H9 (cell line): Measurements from ENCODE around the gene BTN3A1. TPM values are rescaled to one million over a fixed set of nuclear protein-coding genes. Genes with fewer than 3 reads are reported as not detected.

Source experiments
- DNase-seq: peaks from one replicate; pipeline ENCODE4 v3.0.0-alpha.2; 2017
- H2AFZ ChIP-seq: one replicate; pipeline ENCODE4 v1.6.1; 2013; ENCODE audit warnings: mild to moderate bottlenecking, low read length, control low read depth, moderate library complexity
- H2AK5ac ChIP-seq: 2 replicates; pipeline ENCODE4 v1.6.1; 2013; ENCODE audit warnings: low read length, control low read depth, mixed read lengths; ENCODE audit not compliant: insufficient read length
- H2BK120ac ChIP-seq: one replicate; pipeline ENCODE4 v1.6.1; 2013; ENCODE audit warnings: low read depth, mild to moderate bottlenecking, low read length, control low read depth, inconsistent platforms; ENCODE audit not compliant: poor library complexity, severe bottlenecking
- H2BK12ac ChIP-seq: 2 replicates; pipeline ENCODE4 v1.6.1; 2013; ENCODE audit warnings: low read length, control low read depth, mixed read lengths, low read depth; ENCODE audit not compliant: insufficient read length
- H2BK15ac ChIP-seq: 2 replicates; pipeline ENCODE4 v1.6.1; 2013; ENCODE audit warnings: low read depth, low read length, control low read depth
- H2BK20ac ChIP-seq: one replicate; pipeline ENCODE4 v1.6.1; 2013; ENCODE audit warnings: low read depth, mild to moderate bottlenecking, low read length, control low read depth, inconsistent platforms; ENCODE audit not compliant: poor library complexity, severe bottlenecking
- H2BK5ac ChIP-seq: 2 replicates; pipeline ENCODE4 v1.6.1; 2013; ENCODE audit warnings: low read length, control low read depth, mixed read lengths; ENCODE audit not compliant: insufficient read length
- H3K14ac ChIP-seq: 2 replicates; pipeline ENCODE4 v1.6.1; 2013; ENCODE audit warnings: low read length, control low read depth; ENCODE audit not compliant: insufficient read depth
- H3K18ac ChIP-seq: 2 replicates; pipeline ENCODE4 v1.6.1; 2013; ENCODE audit warnings: low read depth, mild to moderate bottlenecking, mixed read lengths, low read length, control low read depth; ENCODE audit not compliant: insufficient read length
- H3K23ac ChIP-seq: 2 replicates; pipeline ENCODE4 v1.6.1; 2013; ENCODE audit warnings: low read length, control low read depth, mixed read lengths, low read depth; ENCODE audit not compliant: insufficient read length
- H3K23me2 ChIP-seq: 2 replicates; pipeline ENCODE4 v1.6.1; 2013; ENCODE audit warnings: low read depth, mild to moderate bottlenecking, mixed read lengths, low read length, control low read depth; ENCODE audit not compliant: insufficient read length, poor library complexity, severe bottlenecking
- H3K27ac ChIP-seq: 2 replicates; pipeline ENCODE4 v1.5.1; 2013; ENCODE audit warnings: low read length, control low read depth, mixed read lengths, low read depth; ENCODE audit not compliant: insufficient read length
- H3K27me3 ChIP-seq: 2 replicates; pipeline ENCODE4 v1.6.1; 2013; ENCODE audit warnings: low read length, control low read depth, inconsistent platforms; ENCODE audit not compliant: insufficient read depth
- H3K4ac ChIP-seq: 2 replicates; pipeline ENCODE4 v1.6.1; 2013; ENCODE audit warnings: low read depth, mild to moderate bottlenecking, control low read depth, inconsistent platforms, low read length, moderate library complexity
- H3K4me1 ChIP-seq: 2 replicates; pipeline ENCODE4 v1.6.1; 2013; ENCODE audit warnings: low read length, control low read depth, inconsistent platforms; ENCODE audit not compliant: insufficient read depth
- H3K4me2 ChIP-seq: 2 replicates; pipeline ENCODE4 v1.6.1; 2013; ENCODE audit warnings: low read length, control low read depth, mixed read lengths; ENCODE audit not compliant: insufficient read length, insufficient read depth
- H3K56ac ChIP-seq: 2 replicates; pipeline ENCODE4 v1.6.1; 2013; ENCODE audit warnings: low read depth, mild to moderate bottlenecking, mixed read lengths, low read length, control low read depth; ENCODE audit not compliant: insufficient read length
- H3K79me1 ChIP-seq: 2 replicates; pipeline ENCODE4 v1.6.1; 2013; ENCODE audit warnings: low read depth, mild to moderate bottlenecking, moderate library complexity, low read length, control low read depth, inconsistent platforms; ENCODE audit not compliant: insufficient read depth, poor library complexity, severe bottlenecking
- H3K79me2 ChIP-seq: 2 replicates; pipeline ENCODE4 v1.6.1; 2013; ENCODE audit warnings: low read length, control low read depth, inconsistent platforms; ENCODE audit not compliant: insufficient read depth
- H3K9ac ChIP-seq: 2 replicates; pipeline ENCODE4 v1.6.1; 2013; ENCODE audit warnings: low read length, control low read depth, mixed read lengths; ENCODE audit not compliant: insufficient read length; ENCODE audit errors: extremely low read depth
- H3K9me3 ChIP-seq: one replicate; pipeline ENCODE4 v1.6.1; 2013; ENCODE audit warnings: low read depth, low read length, inconsistent platforms; ENCODE audit not compliant: control insufficient read depth
- H3T11ph ChIP-seq: one replicate; pipeline ENCODE4 v1.6.1; 2013; ENCODE audit warnings: mild to moderate bottlenecking, low read length, control low read depth, inconsistent platforms
- H4K20me1 ChIP-seq: one replicate; pipeline ENCODE4 v1.6.1; 2013; ENCODE audit not compliant: control insufficient read depth, insufficient read length, insufficient read depth
- H4K5ac ChIP-seq: 2 replicates; pipeline ENCODE4 v1.6.1; 2013; ENCODE audit warnings: low read depth, mild to moderate bottlenecking, mixed read lengths, low read length, control low read depth; ENCODE audit not compliant: insufficient read length
- H4K8ac ChIP-seq: replicated peaks from 2 replicates; pipeline ENCODE4 v1.6.1; 2013; ENCODE audit warnings: low read length, control low read depth, mixed read lengths, low read depth; ENCODE audit not compliant: insufficient read length
- H4K91ac ChIP-seq: 2 replicates; pipeline ENCODE4 v1.6.1; 2013; ENCODE audit warnings: low read depth, mild to moderate bottlenecking, moderate library complexity, mixed read lengths, low read length, control low read depth; ENCODE audit not compliant: insufficient read length
- H3K27ac Mint-ChIP-seq, 3 experiments: 2 replicates in 2 of 3; 3 replicates in 1 of 3; pipeline ENCODE4 v1.8.0; 2020 to 2021; ENCODE audit warnings: mixed read lengths in 3 of 3, mild to moderate bottlenecking in 1 of 3, moderate library complexity in 1 of 3
- H3K27me3 Mint-ChIP-seq: 2 replicates; pipeline ENCODE4 v1.8.0; 2021; ENCODE audit warnings: low read depth, mild to moderate bottlenecking, moderate library complexity, mixed read lengths
- H3K36me3 Mint-ChIP-seq, 3 experiments: 2 replicates in 2 of 3; 3 replicates in 1 of 3; pipeline ENCODE4 v1.8.0; 2020 to 2021; ENCODE audit warnings: low read depth in 3 of 3, mixed read lengths in 3 of 3; ENCODE audit not compliant: insufficient read depth in 1 of 3
- H3K4me1 Mint-ChIP-seq, 2 experiments: 2 replicates each; pipeline ENCODE4 v1.8.0; 2020; ENCODE audit warnings: mixed read lengths in 2 of 2
- H3K4me3 Mint-ChIP-seq, 2 experiments: 2 replicates in 1 of 2; 3 replicates in 1 of 2; pipeline ENCODE4 v1.8.0; 2020 to 2021; ENCODE audit warnings: mild to moderate bottlenecking in 2 of 2, mixed read lengths in 2 of 2, moderate library complexity in 1 of 2
- H3K9me3 Mint-ChIP-seq, 2 experiments: 2 replicates in 1 of 2; 3 replicates in 1 of 2; pipeline ENCODE4 v1.8.0; 2020; ENCODE audit warnings: mild to moderate bottlenecking in 2 of 2, mixed read lengths in 2 of 2, moderate library complexity in 1 of 2
- CTCF ChIP-seq: fragments of 200-600 bp; sonication (generic); conservative IDR thresholded peaks from 3 replicates; pipeline ENCODE4 v1.8.0; 2021; ENCODE audit warnings: antibody characterized with exemption, mild to moderate bottlenecking
- WGBS: extraction: QIAGEN DNeasy Blood & Tissue Kit; methylation state at CpG from one replicate; pipeline ENCODE4 v1.1.7; 2013; ENCODE audit warnings: missing lambda C conversion rate, low lambda C conversion rate, mixed read lengths; ENCODE audit not compliant: insufficient read length; ENCODE audit errors: extremely low coverage; 5-methylcytosine and 5-hydroxymethylcytosine counted together
- total RNA-seq: library from RNA; stranded (reverse); gene quantifications from 2 replicates; pipeline ENCODE4 v1.2.1, GENCODE V29; 2021

BTN3A1 gene
- total RNA-seq, 1 experiment from 2014 or later, result 2.5 TPM

DNA sequence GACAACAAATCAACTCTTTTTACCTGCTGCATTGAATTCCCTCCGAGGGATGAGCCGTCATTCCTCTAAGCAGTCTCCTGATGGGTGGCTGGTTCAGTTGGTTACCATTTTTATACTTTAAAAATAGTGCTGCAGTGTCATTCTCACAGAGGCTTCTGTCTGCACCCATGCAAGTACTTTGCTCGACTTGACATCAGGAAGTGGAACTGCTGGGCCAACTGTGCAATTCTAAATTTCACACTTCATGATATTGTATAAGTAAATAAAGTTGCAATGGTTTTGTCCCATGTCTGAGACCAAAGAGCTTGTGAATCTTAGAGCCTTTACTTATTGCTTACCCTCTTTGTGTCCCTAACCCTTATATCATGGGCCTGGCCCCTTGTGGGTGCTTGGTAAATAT is 2.5 kb downstream of the BTN3A1 start:
- H3K4me1 Mint-ChIP-seq, result peaks cover 22 to 30% of the 10 kb centered on the region in 2 experiments

More for the DNA sequence above, 2.5 kb downstream of the BTN3A1 start:
- H4K8ac ChIP-seq, result no peak overlapping the region
- H3K27me3 ChIP-seq, result no peaks in the 10 kb centered on the region; the same call in 1 of the 2 replicates
- H3T11ph ChIP-seq, result no peak overlapping the region
- no peak for TF ChIP-seq CTCF
- H3K18ac ChIP-seq, result no peak overlapping the region
- no CpG with 5 or more reads among the region's 3 CpGs for WGBS
- no peak overlapping the region for H2BK15ac ChIP-seq
- no peak overlapping the region for H2BK120ac ChIP-seq
- H3K9me3 Mint-ChIP-seq, result no peaks in the 10 kb centered on the region; a peak in 1 of 5 replicates
- no peak overlapping the region for H3K4me2 ChIP-seq
- no peak overlapping the region for H3K9ac ChIP-seq
- no peak overlapping the region for H2BK5ac ChIP-seq
- H4K5ac ChIP-seq, result no peak overlapping the region
- H3K36me3 Mint-ChIP-seq, result no peaks in the 10 kb centered on the region
- H3K4me1 ChIP-seq, result no peaks in the 10 kb centered on the region
- H3K14ac ChIP-seq, result no peak overlapping the region
- no peaks in the 10 kb centered on the region for H4K20me1 ChIP-seq
- H3K27ac ChIP-seq, result no peak overlapping the region
- H3K79me1 ChIP-seq, result no peaks in the 10 kb centered on the region
- peaks cover 3% of the 10 kb centered on the region for H3K23me2 ChIP-seq
- H3K27ac Mint-ChIP-seq, result no peak overlapping the region
- H3K4me3 Mint-ChIP-seq, result no peak overlapping the region
- no peak overlapping the region for H3K4ac ChIP-seq
- H2AK5ac ChIP-seq, result no peak overlapping the region
- no peak overlapping the region for H2AFZ ChIP-seq
- no peak overlapping the region for H3K56ac ChIP-seq
- no peak overlapping the region for H3K23ac ChIP-seq
- no peak overlapping the region for H2BK12ac ChIP-seq
- H4K91ac ChIP-seq, result no peak overlapping the region
- H3K27me3 Mint-ChIP-seq, result no peaks in the 10 kb centered on the region
- DNase-seq, result no peak
- no peak overlapping the region for H2BK20ac ChIP-seq
- no peaks in the 10 kb centered on the region for H3K9me3 ChIP-seq
- H3K79me2 ChIP-seq, result no peaks in the 10 kb centered on the region
